GM18499 (cell line): Measurements from ENCODE around the gene IL26.
A peak's percentile ranks its signal among the peaks of the same experiment; 100 is the strongest.
"Not testable (repeated sequence)": the region's sequence is repeated elsewhere in the genome, so short reads cannot be mapped to it uniquely, and the experiment has no call there.

Source experiments
- ATAC-seq: cut with Tn5 transposase; IDR thresholded peaks from one replicate; pipeline ENCODE4 v1.9.1; 2021; ENCODE audit warnings: moderate number of reproducible peaks; ENCODE audit not compliant: insufficient read depth, unreplicated experiment

Gene IL26

GRCh38 chr12:68203460-68203875, 22.1 kb downstream of the IL26 start:
- ATAC-seq = no peak

- ATAC-seq = no peak
Observed at GRCh38 chr12:68200854-68201253, 24.8 kb downstream of the IL26 start.

GRCh38 chr12:68199127-68199526, 26.5 kb downstream of the IL26 start:
- no peak for ATAC-seq

GRCh38 chr12:68198507-68199086, 27.0 kb downstream of the IL26 start:
- ATAC-seq = no peak

- no peak for ATAC-seq
Observed at GRCh38 chr12:68190301-68190700, 35.3 kb downstream of the IL26 start.

- no peak for ATAC-seq
Observed at GRCh38 chr12:68189821-68190242, 35.8 kb downstream of the IL26 start.

- no peak for ATAC-seq
Observed at GRCh38 chr12:68185598-68185997, 40.0 kb downstream of the IL26 start.

GRCh38 chr12:68180792-68181744, 44.5 kb downstream of the IL26 start:
- ATAC-seq = no peak

- no peak for ATAC-seq
Observed at GRCh38 chr12:68178774-68179439, 46.7 kb downstream of the IL26 start.

GRCh38 chr12:68178184-68178583, 47.4 kb downstream of the IL26 start:
- ATAC-seq = no peak

GRCh38 chr12:68177562-68177961, 48.0 kb downstream of the IL26 start:
- no peak for ATAC-seq

GRCh38 chr12:68176257-68176656, 49.4 kb downstream of the IL26 start:
- no peak for ATAC-seq

- ATAC-seq = peak; percentile 76
Observed at GRCh38 chr12:68175557-68176061, 50.0 kb downstream of the IL26 start.

- not testable (repeated sequence) for ATAC-seq
Observed at GRCh38 chr12:68174761-68175160, 50.8 kb downstream of the IL26 start.

GRCh38 chr12:68173792-68174191, 51.8 kb downstream of the IL26 start:
- ATAC-seq = no peak

- no peak for ATAC-seq
Observed at GRCh38 chr12:68170726-68171125, 54.9 kb downstream of the IL26 start.

- no peak for ATAC-seq
Observed at GRCh38 chr12:68169213-68169889, 56.3 kb downstream of the IL26 start.

- no peak for ATAC-seq
Observed at GRCh38 chr12:68166317-68166831, 59.2 kb downstream of the IL26 start.

GRCh38 chr12:68163560-68164081, 62.0 kb downstream of the IL26 start:
- ATAC-seq = peak; percentile 58

GRCh38 chr12:68162374-68162773, 63.2 kb downstream of the IL26 start:
- no peak for ATAC-seq
